ENCODE measurements around the gene KDM1A. TPM values are rescaled to one million over a fixed set of nuclear protein-coding genes. Genes with fewer than 3 reads are reported as not detected.
A peak's percentile ranks its signal among the peaks of the same experiment; 100 is the strongest.

Gene KDM1A
- total and polyA plus RNA-seq, 2 of the 13 experiments (the other 11 are each of a cell fraction or from before 2014, with no cell fraction given): 81.3 to 173 TPM

DNA sequence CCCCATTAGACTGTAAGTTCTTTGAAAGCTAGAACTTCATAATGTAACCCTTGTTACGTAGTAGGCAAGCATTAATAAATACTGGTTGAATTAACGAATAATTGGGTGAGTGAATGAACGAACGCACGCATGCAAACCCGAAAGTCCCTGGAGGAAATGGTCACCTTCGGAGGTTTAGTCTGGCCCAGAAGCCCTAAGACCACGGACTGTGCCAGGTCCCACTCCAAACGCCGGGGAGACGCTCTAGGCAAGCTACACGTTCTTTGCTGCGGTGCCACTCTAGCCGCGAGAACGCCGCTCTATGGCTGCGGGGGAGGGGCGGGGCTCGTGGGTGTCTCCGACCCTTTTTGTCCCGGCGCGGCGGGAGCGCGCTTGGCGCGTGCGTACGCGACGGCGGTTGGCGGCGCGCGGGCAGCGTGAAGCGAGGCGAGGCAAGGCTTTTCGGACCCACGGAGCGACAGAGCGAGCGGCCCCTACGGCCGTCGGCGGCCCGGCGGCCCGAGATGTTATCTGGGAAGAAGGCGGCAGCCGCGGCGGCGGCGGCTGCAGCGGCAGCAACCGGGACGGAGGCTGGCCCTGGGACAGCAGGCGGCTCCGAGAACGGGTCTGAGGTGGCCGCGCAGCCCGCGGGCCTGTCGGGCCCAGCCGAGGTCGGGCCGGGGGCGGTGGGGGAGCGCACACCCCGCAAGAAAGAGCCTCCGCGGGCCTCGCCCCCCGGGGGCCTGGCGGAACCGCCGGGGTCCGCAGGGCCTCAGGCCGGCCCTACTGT is at the start of gene KDM1A (continued):
- TF ChIP-seq PRDM15 (CRISPR knock-in tag; IDR thresholded peaks at IDR 0.05) (no peak), ATF2 (CRISPR knock-in tag; IDR thresholded peaks at IDR 0.05) (peak; percentile 95), ZNF142 (CRISPR knock-in tag; IDR thresholded peaks at IDR 0.05) (0 out of 2 replicates have a peak, but pooled peaks have one; percentile 50), SOX6 (IDR thresholded peaks at IDR 0.05) (no peak), SOX6 (CRISPR knock-in tag; IDR thresholded peaks at IDR 0.05) (peak; percentile 83), TEAD2 (CRISPR knock-in tag; IDR thresholded peaks at IDR 0.05) (no peak), MAFG (CRISPR knock-in tag; IDR thresholded peaks at IDR 0.05) (no peak), ZNF317 (CRISPR knock-in tag; IDR thresholded peaks at IDR 0.05) (peak; percentile 78; the same call in 1 of the 2 replicates), DDIT3 (CRISPR knock-in tag; IDR thresholded peaks at IDR 0.05) (no peak), ZSCAN9 (CRISPR knock-in tag; IDR thresholded peaks at IDR 0.05; ENCODE audit: borderline replicate concordance) (peak; percentile 94; the same call in 1 of the 2 replicates), HOXD1 (CRISPR knock-in tag; IDR thresholded peaks at IDR 0.05) (no peak)
- TF ChIP-seq, protein P1, sequence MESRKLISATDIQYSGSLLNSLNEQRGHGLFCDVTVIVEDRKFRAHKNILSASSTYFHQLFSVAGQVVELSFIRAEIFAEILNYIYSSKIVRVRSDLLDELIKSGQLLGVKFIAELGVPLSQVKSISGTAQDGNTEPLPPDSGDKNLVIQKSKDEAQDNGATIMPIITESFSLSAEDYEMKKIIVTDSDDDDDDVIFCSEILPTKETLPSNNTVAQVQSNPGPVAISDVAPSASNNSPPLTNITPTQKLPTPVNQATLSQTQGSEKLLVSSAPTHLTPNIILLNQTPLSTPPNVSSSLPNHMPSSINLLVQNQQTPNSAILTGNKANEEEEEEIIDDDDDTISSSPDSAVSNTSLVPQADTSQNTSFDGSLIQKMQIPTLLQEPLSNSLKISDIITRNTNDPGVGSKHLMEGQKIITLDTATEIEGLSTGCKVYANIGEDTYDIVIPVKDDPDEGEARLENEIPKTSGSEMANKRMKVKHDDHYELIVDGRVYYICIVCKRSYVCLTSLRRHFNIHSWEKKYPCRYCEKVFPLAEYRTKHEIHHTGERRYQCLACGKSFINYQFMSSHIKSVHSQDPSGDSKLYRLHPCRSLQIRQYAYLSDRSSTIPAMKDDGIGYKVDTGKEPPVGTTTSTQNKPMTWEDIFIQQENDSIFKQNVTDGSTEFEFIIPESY (CRISPR knock-in tag; IDR thresholded peaks at IDR 0.05): peak; percentile 74
- TF ChIP-seq, protein P2, sequence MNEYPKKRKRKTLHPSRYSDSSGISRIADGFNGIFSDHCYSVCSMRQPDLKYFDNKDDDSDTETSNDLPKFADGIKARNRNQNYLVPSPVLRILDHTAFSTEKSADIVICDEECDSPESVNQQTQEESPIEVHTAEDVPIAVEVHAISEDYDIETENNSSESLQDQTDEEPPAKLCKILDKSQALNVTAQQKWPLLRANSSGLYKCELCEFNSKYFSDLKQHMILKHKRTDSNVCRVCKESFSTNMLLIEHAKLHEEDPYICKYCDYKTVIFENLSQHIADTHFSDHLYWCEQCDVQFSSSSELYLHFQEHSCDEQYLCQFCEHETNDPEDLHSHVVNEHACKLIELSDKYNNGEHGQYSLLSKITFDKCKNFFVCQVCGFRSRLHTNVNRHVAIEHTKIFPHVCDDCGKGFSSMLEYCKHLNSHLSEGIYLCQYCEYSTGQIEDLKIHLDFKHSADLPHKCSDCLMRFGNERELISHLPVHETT (CRISPR knock-in tag; conservative IDR thresholded peaks at IDR 0.05): peak; percentile 92

Data from HepG2 (cell line).